ENCODE data around the gene KRT2.
"Not testable (repeated sequence)": the region's sequence is repeated elsewhere in the genome, so short reads cannot be mapped to it uniquely, and the experiment has no call there.

KRT2 gene

GRCh38 chr12:52684431-52684830 lies 32.4 kb upstream of the KRT2 start:
- no peak for DNase-seq

- DNase-seq = no peak
These were observed 31.7 kb upstream of the KRT2 start for GRCh38 chr12:52683575-52684300.

- no peak for DNase-seq
These were observed 31.0 kb upstream of the KRT2 start for GRCh38 chr12:52682938-52683574.

- DNase-seq = no peak
These were observed 30.3 kb upstream of the KRT2 start for GRCh38 chr12:52682381-52682660.

GRCh38 chr12:52681526-52682380 lies 29.7 kb upstream of the KRT2 start:
- DNase-seq = no peak

GRCh38 chr12:52680363-52680762 lies 28.4 kb upstream of the KRT2 start, which contains the start of gene KRT1:
Gene KRT1 (minus strand): TSS chr12:52680407. CDS start chr12:52680348, 59 bp downstream.
- no peak for DNase-seq

- DNase-seq = no peak
These were observed 27.9 kb upstream of the KRT2 start for GRCh38 chr12:52679875-52680274.

GRCh38 chr12:52677671-52678070 lies 25.7 kb upstream of the KRT2 start:
- no peak for DNase-seq

- DNase-seq = no peak
These were observed 25.1 kb upstream of the KRT2 start for GRCh38 chr12:52677126-52677525.

- no peak for DNase-seq
These were observed 24.2 kb upstream of the KRT2 start for GRCh38 chr12:52676163-52676562.

- DNase-seq = no peak
These were observed 23.3 kb upstream of the KRT2 start for GRCh38 chr12:52675301-52675701.

- no peak for DNase-seq
These were observed 22.4 kb upstream of the KRT2 start for GRCh38 chr12:52674433-52674775.

GRCh38 chr12:52673713-52674432 lies 21.9 kb upstream of the KRT2 start:
- DNase-seq = no peak

- no peak for DNase-seq
These were observed 21.2 kb upstream of the KRT2 start for GRCh38 chr12:52673217-52673616.

GRCh38 chr12:52672321-52672933 lies 20.4 kb upstream of the KRT2 start:
- DNase-seq = no peak

- DNase-seq = no peak
These were observed 18.9 kb upstream of the KRT2 start for GRCh38 chr12:52670961-52671360.

- DNase-seq = no peak
These were observed 18.5 kb upstream of the KRT2 start for GRCh38 chr12:52670506-52670905.

- not testable (repeated sequence) for DNase-seq
These were observed 17.9 kb upstream of the KRT2 start for GRCh38 chr12:52669941-52670340.

GRCh38 chr12:52669426-52669825 lies 17.4 kb upstream of the KRT2 start:
- DNase-seq = no peak

- no peak for DNase-seq
These were observed 15.9 kb upstream of the KRT2 start for GRCh38 chr12:52667931-52668330.

GRCh38 chr12:52667509-52667908 lies 15.5 kb upstream of the KRT2 start:
- DNase-seq = no peak

- DNase-seq = no peak
These were observed 14.5 kb upstream of the KRT2 start for GRCh38 chr12:52666471-52666870.

GRCh38 chr12:52663420-52663819 lies 11.4 kb upstream of the KRT2 start:
- no peak for DNase-seq
